ENCODE results near the gene KRTAP17-1.

The KRTAP17-1 gene

GRCh38 chr17:41329279-41329948 is 13.9 kb upstream of the KRTAP17-1 start:
- DNase-seq (ENCODE audit: low read depth): no peak
- peak; percentile 93 for TF ChIP-seq CTCF (conservative IDR thresholded peaks at IDR 0.05; ENCODE audit: low read depth, low read length)
- no peak overlapping the region for H3K4me3 ChIP-seq (ENCODE audit: low read length)

GRCh38 chr17:41328207-41328606 is 12.7 kb upstream of the KRTAP17-1 start:
- TF ChIP-seq CTCF (conservative IDR thresholded peaks at IDR 0.05; ENCODE audit: low read depth, low read length): no peak
- DNase-seq (ENCODE audit: low read depth): no peak
- no peak overlapping the region for H3K4me3 ChIP-seq (ENCODE audit: low read length)

GRCh38 chr17:41327411-41328120 is 12.1 kb upstream of the KRTAP17-1 start:
- no peak overlapping the region for H3K4me3 ChIP-seq (ENCODE audit: low read length)
- TF ChIP-seq CTCF (conservative IDR thresholded peaks at IDR 0.05; ENCODE audit: low read depth, low read length): no peak
- no peak for DNase-seq (ENCODE audit: low read depth)

- H3K4me3 ChIP-seq (ENCODE audit: low read length): no peak overlapping the region
- TF ChIP-seq CTCF (conservative IDR thresholded peaks at IDR 0.05; ENCODE audit: low read depth, low read length): no peak
- no peak for DNase-seq (ENCODE audit: low read depth)
Observed at GRCh38 chr17:41326173-41327145, 10.9 kb upstream of the KRTAP17-1 start.

- no peak for TF ChIP-seq CTCF (conservative IDR thresholded peaks at IDR 0.05; ENCODE audit: low read depth, low read length)
- no peak for DNase-seq (ENCODE audit: low read depth)
Observed at GRCh38 chr17:41325611-41326010, 10.1 kb upstream of the KRTAP17-1 start.

GRCh38 chr17:41325126-41325525 is 9.6 kb upstream of the KRTAP17-1 start:
- DNase-seq (ENCODE audit: low read depth): no peak
- no peak overlapping the region for H3K4me3 ChIP-seq (ENCODE audit: low read length)
- no peak for TF ChIP-seq CTCF (conservative IDR thresholded peaks at IDR 0.05; ENCODE audit: low read depth, low read length)

More at GRCh38 chr17:41325611-41326010, 10.1 kb upstream of the KRTAP17-1 start:
- H3K4me3 ChIP-seq (ENCODE audit: low read length): no peak overlapping the region
